Hematopoietic multipotent progenitor cell treated with erythropoietin and hydrocortisone succinate and interleukin-3 and kit ligand, for 17 days (in vitro differentiated cells): ENCODE measurements around the gene RPL28.

Source experiments
- DNase-seq: peaks from one replicate; pipeline ENCODE4 v3.0.0-alpha.2; 2015; ENCODE audit warnings: low spot score

The RPL28 gene

GRCh38 chr19:55451163-55451964 lies 65.6 kb downstream of the RPL28 start:
- DNase-seq: no peak

GRCh38 chr19:55451965-55452748 lies 66.4 kb downstream of the RPL28 start:
- DNase-seq: no peak
